ENCODE data around the gene IGFLR1.

The IGFLR1 gene

GRCh38 chr19:35788205-35788960 lies 46.1 kb upstream of the IGFLR1 start:
- DNase-seq (ENCODE audit: low read depth) = no peak
- TF ChIP-seq POLR2A (IDR thresholded peaks at IDR 0.05; ENCODE audit: extremely low read depth, insufficient read length) (no peak), MAX (IDR thresholded peaks at IDR 0.05; ENCODE audit: low read depth, low read length) (no peak), MYC (IDR thresholded peaks at IDR 0.05; ENCODE audit: low read depth, low read length) (no peak), CTCF (IDR thresholded peaks at IDR 0.05; ENCODE audit: low read depth, low read length) (no peak)
- no peak overlapping the region for H3K4me3 ChIP-seq (ENCODE audit: low read depth, low read length)

DNA sequence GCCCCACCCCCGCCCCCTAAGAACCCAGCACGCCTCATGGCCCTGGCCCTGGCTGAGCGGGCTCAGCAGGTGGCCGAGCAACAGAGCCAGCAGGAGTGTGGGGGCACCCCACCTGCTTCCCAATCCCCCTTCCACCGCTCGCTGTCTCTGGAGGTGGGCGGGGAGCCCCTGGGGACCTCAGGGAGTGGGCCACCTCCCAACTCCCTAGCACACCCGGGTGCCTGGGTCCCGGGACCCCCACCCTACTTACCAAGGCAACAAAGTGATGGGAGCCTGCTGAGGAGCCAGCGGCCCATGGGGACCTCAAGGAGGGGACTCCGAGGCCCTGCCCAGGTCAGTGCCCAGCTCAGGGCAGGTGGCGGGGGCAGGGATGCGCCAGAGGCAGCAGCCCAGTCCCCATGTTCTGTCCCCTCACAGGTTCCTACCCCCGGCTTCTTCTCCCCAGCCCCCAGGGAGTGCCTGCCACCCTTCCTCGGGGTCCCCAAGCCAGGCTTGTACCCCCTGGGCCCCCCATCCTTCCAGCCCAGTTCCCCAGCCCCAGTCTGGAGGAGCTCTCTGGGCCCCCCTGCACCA lies 45.1 kb upstream of the IGFLR1 start:
- no peak for DNase-seq (ENCODE audit: low read depth)
- H3K4me3 ChIP-seq (ENCODE audit: low read depth, low read length) = no peak overlapping the region
- TF ChIP-seq MYC (IDR thresholded peaks at IDR 0.05; ENCODE audit: low read depth, low read length) (no peak), MAX (IDR thresholded peaks at IDR 0.05; ENCODE audit: low read depth, low read length) (no peak), CTCF (IDR thresholded peaks at IDR 0.05; ENCODE audit: low read depth, low read length) (no peak), POLR2A (IDR thresholded peaks at IDR 0.05; ENCODE audit: extremely low read depth, insufficient read length) (no peak)

DNA sequence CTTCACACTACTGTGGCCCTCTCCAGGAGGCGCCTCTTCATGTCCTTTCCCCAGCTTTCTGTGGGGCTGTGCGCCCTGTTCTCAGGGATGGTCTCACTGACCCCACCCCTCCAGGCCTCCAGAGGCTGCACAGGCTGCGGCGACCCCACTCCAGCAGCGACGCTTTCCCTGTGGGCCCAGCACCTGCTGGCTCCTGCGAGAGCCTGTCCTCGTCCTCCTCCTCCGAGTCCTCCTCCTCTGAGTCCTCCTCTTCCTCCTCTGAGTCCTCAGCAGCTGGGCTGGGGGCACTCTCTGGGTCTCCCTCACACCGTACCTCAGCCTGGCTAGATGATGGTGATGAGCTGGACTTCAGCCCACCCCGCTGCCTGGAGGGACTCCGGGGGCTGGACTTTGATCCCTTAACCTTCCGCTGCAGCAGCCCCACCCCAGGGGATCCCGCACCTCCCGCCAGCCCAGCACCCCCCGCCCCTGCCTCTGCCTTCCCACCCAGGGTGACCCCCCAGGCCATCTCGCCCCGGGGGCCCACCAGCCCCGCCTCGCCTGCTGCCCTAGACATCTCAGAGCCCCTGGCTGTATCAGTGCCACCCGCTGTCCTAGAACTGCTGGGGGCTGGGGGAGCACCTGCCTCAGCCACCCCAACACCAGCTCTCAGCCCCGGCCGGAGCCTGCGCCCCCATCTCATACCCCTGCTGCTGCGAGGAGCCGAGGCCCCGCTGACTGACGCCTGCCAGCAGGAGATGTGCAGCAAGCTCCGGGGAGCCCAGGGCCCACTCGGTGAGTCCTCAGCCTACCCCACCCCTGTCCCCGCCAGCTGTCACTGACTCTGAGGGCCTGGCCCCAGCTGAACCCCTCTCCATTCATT lies 44.3 kb upstream of the IGFLR1 start:
- no peak overlapping the region for H3K4me3 ChIP-seq (ENCODE audit: low read depth, low read length)
- TF ChIP-seq MYC (IDR thresholded peaks at IDR 0.05; ENCODE audit: low read depth, low read length) = no peak
- DNase-seq (ENCODE audit: low read depth) = no peak

DNA sequence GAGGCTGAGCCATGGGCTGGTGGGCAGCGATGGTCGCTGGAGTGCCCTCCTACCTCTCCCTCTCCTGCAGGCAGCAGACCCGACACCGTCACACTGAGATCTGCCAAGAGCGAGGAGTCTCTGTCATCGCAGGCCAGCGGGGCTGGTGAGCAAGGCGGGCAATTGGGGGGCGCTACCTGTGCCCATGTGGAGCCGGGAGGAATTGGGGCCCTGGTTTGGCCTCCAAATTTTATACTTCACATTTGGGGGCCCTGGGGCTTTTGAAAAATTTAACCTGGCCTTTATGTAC lies 43.0 kb upstream of the IGFLR1 start:
- TF ChIP-seq POLR2A (IDR thresholded peaks at IDR 0.05; ENCODE audit: extremely low read depth, insufficient read length) (no peak), CTCF (IDR thresholded peaks at IDR 0.05; ENCODE audit: low read depth, low read length) (no peak), MYC (IDR thresholded peaks at IDR 0.05; ENCODE audit: low read depth, low read length) (no peak), MAX (IDR thresholded peaks at IDR 0.05; ENCODE audit: low read depth, low read length) (no peak)
- no peak overlapping the region for H3K4me3 ChIP-seq (ENCODE audit: low read depth, low read length)
- no peak for DNase-seq (ENCODE audit: low read depth)

DNA sequence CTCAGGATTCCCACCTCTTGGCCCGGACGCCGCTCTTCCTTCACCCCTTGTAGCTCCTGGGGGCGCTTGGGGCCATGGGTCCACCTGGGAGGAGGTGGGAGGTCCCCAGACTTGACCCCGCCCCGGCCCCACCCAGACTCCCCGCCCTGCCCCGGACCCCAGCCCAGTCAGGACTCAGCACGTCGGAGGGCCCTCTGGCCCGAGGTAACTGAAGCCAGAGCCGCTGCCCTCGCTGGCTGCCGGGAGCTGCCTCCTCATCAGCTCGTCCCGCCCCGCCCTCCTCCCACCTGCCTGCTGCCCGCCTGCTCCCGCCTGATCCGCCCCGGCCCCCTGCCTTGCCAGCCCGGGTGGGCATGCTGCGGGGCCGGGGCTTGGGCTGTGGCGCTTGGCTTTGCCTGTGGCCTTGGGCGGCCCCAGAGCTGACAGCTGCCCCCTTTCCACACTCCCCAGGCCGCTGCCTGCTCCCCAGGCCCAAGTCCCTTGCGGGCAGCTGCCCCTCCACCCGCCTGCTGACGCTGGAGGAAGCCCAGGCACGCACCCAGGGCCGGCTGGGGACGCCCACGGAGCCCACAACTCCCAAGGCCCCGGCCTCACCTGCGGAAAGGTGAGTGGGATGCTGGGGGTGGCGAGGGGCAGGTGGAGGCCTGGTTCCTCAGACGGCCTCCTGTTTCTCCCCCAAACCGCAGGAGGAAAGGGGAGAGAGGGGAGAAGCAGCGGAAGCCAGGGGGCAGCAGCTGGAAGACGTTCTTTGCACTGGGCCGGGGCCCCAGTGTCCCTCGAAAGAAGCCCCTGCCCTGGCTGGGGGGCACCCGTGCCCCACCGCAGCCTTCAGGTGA lies 42.5 kb upstream of the IGFLR1 start:
- TF ChIP-seq CTCF (IDR thresholded peaks at IDR 0.05; ENCODE audit: low read depth, low read length) = no peak
- no peak for TF ChIP-seq MYC (IDR thresholded peaks at IDR 0.05; ENCODE audit: low read depth, low read length)
- TF ChIP-seq POLR2A (IDR thresholded peaks at IDR 0.05; ENCODE audit: extremely low read depth, insufficient read length) = no peak
- TF ChIP-seq MAX (IDR thresholded peaks at IDR 0.05; ENCODE audit: low read depth, low read length) = no peak
- no peak overlapping the region for H3K4me3 ChIP-seq (ENCODE audit: low read depth, low read length)
- DNase-seq (ENCODE audit: low read depth) = no peak

Measured in NB4 (cell line).